Measurements from ENCODE around the gene IQCH. TPM values are rescaled to one million over a fixed set of nuclear protein-coding genes. Genes with fewer than 3 reads are reported as not detected.

Gene IQCH
- total and polyA plus RNA-seq, 8 donors = 1.4 to 3.4 (median 2.8) TPM

DNA sequence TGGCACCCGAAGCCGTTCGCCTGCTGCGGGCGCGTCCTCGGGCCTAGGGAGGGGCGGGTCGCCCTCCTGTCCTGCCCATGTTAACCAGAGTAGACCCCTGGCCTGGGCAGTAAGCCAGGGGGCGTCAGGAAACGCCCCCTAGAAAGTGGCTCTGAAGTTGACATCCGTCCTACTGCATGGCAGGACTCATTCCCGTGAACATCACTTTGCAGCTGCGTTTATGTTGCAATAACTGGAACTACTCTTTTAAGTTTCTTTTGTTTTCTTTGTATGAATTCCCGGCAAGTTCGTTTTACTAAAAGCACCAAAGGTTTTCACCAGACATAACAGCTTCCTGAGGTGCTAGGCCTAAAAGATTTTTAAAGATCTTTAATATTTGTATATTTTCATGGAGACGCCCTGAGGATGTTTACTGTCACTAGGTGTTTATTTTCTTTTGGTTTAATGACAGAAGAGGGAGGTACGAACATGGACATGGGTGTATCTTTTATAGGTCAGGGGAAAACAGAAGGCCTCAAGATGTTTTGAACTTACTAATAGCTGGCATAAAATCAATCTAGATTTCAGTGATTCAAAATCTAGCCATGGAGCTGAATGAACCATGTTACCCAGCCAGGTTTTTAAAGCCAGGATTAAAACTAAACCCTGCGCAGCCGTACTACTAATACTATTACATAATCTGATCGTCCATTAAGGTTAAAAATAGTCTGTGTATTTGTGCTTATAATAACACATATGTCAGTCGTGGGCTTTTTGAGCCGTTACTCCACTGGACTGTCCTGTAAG, 267.4 kb downstream of the IQCH start:
- TF ChIP-seq, protein P1, sequence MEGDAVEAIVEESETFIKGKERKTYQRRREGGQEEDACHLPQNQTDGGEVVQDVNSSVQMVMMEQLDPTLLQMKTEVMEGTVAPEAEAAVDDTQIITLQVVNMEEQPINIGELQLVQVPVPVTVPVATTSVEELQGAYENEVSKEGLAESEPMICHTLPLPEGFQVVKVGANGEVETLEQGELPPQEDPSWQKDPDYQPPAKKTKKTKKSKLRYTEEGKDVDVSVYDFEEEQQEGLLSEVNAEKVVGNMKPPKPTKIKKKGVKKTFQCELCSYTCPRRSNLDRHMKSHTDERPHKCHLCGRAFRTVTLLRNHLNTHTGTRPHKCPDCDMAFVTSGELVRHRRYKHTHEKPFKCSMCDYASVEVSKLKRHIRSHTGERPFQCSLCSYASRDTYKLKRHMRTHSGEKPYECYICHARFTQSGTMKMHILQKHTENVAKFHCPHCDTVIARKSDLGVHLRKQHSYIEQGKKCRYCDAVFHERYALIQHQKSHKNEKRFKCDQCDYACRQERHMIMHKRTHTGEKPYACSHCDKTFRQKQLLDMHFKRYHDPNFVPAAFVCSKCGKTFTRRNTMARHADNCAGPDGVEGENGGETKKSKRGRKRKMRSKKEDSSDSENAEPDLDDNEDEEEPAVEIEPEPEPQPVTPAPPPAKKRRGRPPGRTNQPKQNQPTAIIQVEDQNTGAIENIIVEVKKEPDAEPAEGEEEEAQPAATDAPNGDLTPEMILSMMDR (IDR thresholded peaks at IDR 0.05) = no peak
- intact Hi-C loops (cut with DNase I) = no loop called here

DNA sequence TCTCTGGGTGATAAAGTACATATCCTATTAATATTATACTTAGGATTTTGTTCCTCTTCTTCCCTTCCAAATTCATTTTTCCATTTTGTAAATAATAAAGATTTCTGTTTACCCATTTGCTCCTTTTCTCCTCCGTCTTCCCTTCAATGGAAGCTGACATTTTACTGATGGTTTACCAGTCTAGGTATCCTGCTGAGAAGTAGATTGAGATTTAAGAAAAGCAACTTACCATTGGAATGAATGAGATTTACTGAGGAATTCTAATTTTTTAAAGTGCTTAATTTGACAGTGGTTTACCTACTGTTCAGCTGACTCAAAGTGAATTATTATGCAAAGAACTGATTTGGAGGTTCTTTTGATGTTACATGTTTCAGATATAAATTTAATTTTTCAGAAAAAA, 268.7 kb downstream of the IQCH start:
- H3K27me3 ChIP-seq = no peaks in the 10 kb centered on the region
- no peak overlapping the region for H3K27ac ChIP-seq
- peak overlapping the region in 1 of 2 donors; percentile 85 for H3K4me3 ChIP-seq
- DNase-seq (no peak), ATAC-seq (no peak)
- peaks cover 0 to 7% of the 10 kb centered on the region in 2 donors for H3K36me3 ChIP-seq
- intact Hi-C loops (cut with DNase I) = no loop called here
- TF ChIP-seq, protein P1 (IDR thresholded peaks at IDR 0.05) = no peak
- H3K9me3 ChIP-seq = no peaks in the 10 kb centered on the region
- H3K4me1 ChIP-seq = peaks cover 0 to 34% of the 10 kb centered on the region in 2 donors

More for the DNA sequence above, 267.4 kb downstream of the IQCH start:
- Histone ChIP-seq H3K9me3 (no peaks in the 10 kb centered on the region), H3K4me3 (peak overlapping the region; percentile 74 to 85), H3K27me3 (no peaks in the 10 kb centered on the region), H3K4me1 (peaks cover 0 to 34% of the 10 kb centered on the region in 2 donors), H3K36me3 (peaks cover 0 to 7% of the 10 kb centered on the region in 2 donors), H3K27ac (peak overlapping the region; percentile 95 to 97)
- ATAC-seq = peak; percentile 25
- DNase-seq = peak in 2 of 4 donors; percentile 21 to 72

DNA sequence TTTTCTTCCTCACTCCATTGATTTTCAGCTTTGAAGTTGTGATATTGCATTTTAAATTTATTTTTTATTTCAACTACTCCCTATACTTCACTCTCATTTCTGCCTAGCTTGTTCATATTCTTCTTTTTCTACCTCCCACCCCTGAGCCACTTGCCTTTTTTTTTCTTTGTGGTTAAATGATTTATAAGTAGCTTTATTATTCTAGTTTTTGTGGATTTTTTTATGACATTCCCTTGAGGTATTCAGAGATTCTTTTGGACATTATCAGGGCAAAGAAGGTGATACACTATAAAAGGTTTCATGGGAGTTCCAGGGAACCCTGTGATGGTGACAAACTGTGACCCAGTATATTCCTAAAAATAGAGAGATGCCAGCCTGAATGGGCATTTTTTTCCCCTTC, 269.6 kb downstream of the IQCH start:
- intact Hi-C loops (cut with DNase I) = no loop called here
- DNase-seq (no peak), ATAC-seq (no peak)

DNA sequence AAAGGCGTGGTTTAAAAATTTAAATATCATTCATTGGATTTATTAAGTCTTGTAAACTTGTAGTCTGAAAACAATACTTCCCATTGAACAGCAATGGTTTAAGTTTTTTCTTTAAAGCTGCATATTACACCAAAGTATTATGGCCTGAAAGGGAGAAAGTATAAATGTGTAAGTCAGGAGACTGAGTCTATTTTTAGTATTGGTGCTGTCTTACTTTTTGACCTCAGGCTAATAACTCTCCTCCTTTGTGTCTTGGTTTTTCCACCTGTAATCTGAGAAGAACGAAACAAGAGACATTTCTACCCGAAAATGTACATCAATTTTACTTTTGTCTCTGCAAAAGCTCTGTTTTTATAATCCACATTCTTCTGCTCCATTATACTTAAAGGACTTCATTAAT, 273.9 kb downstream of the IQCH start:
- Histone ChIP-seq H3K4me1 (peaks cover 0 to 9% of the 10 kb centered on the region in 2 donors), H3K9me3 (no peaks in the 10 kb centered on the region), H3K4me3 (no peak overlapping the region), H3K27me3 (no peaks in the 10 kb centered on the region), H3K36me3 (peaks cover 0 to 7% of the 10 kb centered on the region in 2 donors), H3K27ac (no peak overlapping the region)
- no peak for ATAC-seq
- intact Hi-C loops (cut with DNase I) = no loop called here
- no peak for DNase-seq
- TF ChIP-seq, protein P1 (IDR thresholded peaks at IDR 0.05) = no peak

More for the DNA sequence above, 269.6 kb downstream of the IQCH start:
- TF ChIP-seq, protein P1 (IDR thresholded peaks at IDR 0.05) = no peak
- Histone ChIP-seq H3K27ac (no peak overlapping the region), H3K9me3 (no peaks in the 10 kb centered on the region), H3K36me3 (peaks cover 0 to 7% of the 10 kb centered on the region in 2 donors), H3K27me3 (no peaks in the 10 kb centered on the region), H3K4me1 (peaks cover 0 to 34% of the 10 kb centered on the region in 2 donors), H3K4me3 (no peak overlapping the region)

DNA sequence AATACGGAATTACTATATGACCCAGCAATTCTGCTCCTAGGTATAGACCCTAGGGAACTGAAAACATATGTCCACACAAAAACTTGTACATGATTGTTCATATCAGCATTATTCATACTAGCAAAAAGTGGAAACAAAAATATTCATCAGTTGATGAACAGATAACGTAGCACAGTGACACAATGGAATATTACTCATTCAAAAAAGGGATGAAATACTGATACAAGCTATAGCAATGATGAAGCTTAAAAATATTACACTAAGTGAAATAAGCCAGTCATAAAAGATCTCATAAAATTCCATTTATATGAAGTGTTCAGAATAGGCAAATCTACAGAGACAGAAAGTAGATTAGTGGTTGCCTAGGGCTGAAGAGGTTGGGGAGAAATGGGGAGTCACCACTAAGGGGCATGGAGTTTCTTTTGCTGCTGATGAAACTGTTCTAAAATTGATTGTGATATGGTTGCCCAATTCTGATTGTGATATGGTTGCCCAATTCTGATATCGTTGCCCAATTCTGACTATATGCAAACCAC, 276.9 kb downstream of the IQCH start:
- Histone ChIP-seq H3K9me3 (no peaks in the 10 kb centered on the region), H3K27me3 (no peaks in the 10 kb centered on the region), H3K36me3 (peaks cover 0 to 6% of the 10 kb centered on the region in 2 donors), H3K27ac (no peak overlapping the region), H3K4me1 (no peaks in the 10 kb centered on the region), H3K4me3 (no peak overlapping the region)
- ATAC-seq (no peak), DNase-seq (no peak)
- intact Hi-C loops (cut with DNase I) = no loop called here
- TF ChIP-seq, protein P1 (IDR thresholded peaks at IDR 0.05) = no peak

Measured in left lung (tissue), 10 donors.